Heart left ventricle (tissue), 16 donors: ENCODE results near the gene SORCS2. TPM values are rescaled to one million over a fixed set of nuclear protein-coding genes. Genes with fewer than 3 reads are reported as not detected.

Experiments used
- ATAC-seq, 4 donors: fragments of 200-7000 bp; cut with Tn5 transposase; one replicate each; pipeline ENCODE4 v1.9.1; 2020 to 2022; ENCODE audit warnings: moderate library complexity in 4 of 4, mild to moderate bottlenecking in 3 of 4, moderate number of reproducible peaks in 1 of 4
- DNase-seq, 5 donors: peaks; one replicate each; pipeline ENCODE4 v3.0.0-alpha.2; 2020
- H3K27ac ChIP-seq, 12 donors: fragments of 200-600 bp; sonication (generic) in 4 of 12; one replicate each; pipeline versions ENCODE4 v1.5.0 to v1.8.0; 2016 to 2022; ENCODE audit warnings: mild to moderate bottlenecking in 2 of 12
- H3K27me3 ChIP-seq, 9 donors: fragments of 200-600 bp; sonication (generic) in 2 of 9; one replicate each; pipeline versions ENCODE4 v1.5.1 to v1.8.0; 2016 to 2022; ENCODE audit warnings: mild to moderate bottlenecking in 3 of 9
- H3K36me3 ChIP-seq, 9 donors: fragments of 200-600 bp; sonication (generic) in 2 of 9; one replicate each; pipeline versions ENCODE4 v1.5.0 to v1.8.0; 2018 to 2022; ENCODE audit warnings: mild to moderate bottlenecking in 2 of 9
- H3K4me1 ChIP-seq, 12 donors: fragments of 200-600 bp; sonication (generic) in 4 of 12; one replicate each; pipeline versions ENCODE4 v1.5.0 to v1.8.0; 2016 to 2022; ENCODE audit warnings: mild to moderate bottlenecking in 3 of 12
- H3K4me3 ChIP-seq, 12 donors: fragments of 200-600 bp; sonication (generic) in 4 of 12; one replicate each; pipeline versions ENCODE4 v1.5.0 to v1.8.0; 2017 to 2022; ENCODE audit warnings: mild to moderate bottlenecking in 9 of 12, moderate library complexity in 4 of 12
- H3K9me3 ChIP-seq, 12 donors: fragments of 200-600 bp; sonication (generic) in 4 of 12; one replicate each; pipeline versions ENCODE4 v1.5.0 to v1.8.0; 2016 to 2022; ENCODE audit warnings: mild to moderate bottlenecking in 1 of 12
- CTCF ChIP-seq, 12 donors: fragments of 200-600 bp; sonication (generic) in 4 of 12; IDR thresholded peaks; one replicate each; pipeline versions ENCODE4 v1.5.0 to v1.8.0; 2018 to 2022; ENCODE audit warnings: antibody characterized with exemption in 12 of 12, mild to moderate bottlenecking in 5 of 12
- POLR2A ChIP-seq, 2 donors: fragments of 450-650 bp; IDR thresholded peaks; one replicate each; pipeline ENCODE4 v1.6.1; 2017; ENCODE audit warnings: antibody characterized with exemption in 2 of 2, mild to moderate bottlenecking in 2 of 2, moderate library complexity in 2 of 2
- WGBS, 4 donors: extraction: QIAGEN DNeasy Blood & Tissue Kit in 2 of 4; methylation state at CpG; one replicate each; pipeline versions ENCODE4 v1.1.5 to v1.1.7; 2013 to 2018; 5-methylcytosine and 5-hydroxymethylcytosine counted together
- intact Hi-C, 10 donors: fragments of 100-400 bp; cut with DNase I; formaldehyde crosslinking; loops; one replicate each; pipeline versions ENCODE4 v1.11.1 to v1.14.2; 2022
- polyA plus RNA-seq, 2 donors: library from polyadenylated mRNA; stranded (reverse); fragments of 200-250 nt; gene quantifications; one replicate each; pipeline ENCODE4 v1.2.3, GENCODE V29; 2013
- total RNA-seq, 9 donors: library from RNA; depleted of rRNA in 2 of 9; stranded (reverse); fragments of >200 nt in 2 of 9; fragmentation: NEBNext Ultra II Directional in 3 of 9; extraction: Animal tissue kit (Norgen Biotek cat#: 25700) in 3 of 9; gene quantifications; one replicate each; pipeline versions ENCODE4 v1.1.0 to v1.2.4, GENCODE V29; 2016 to 2023
- donor health status: ischemic (EF 13 %, LVEDD 7.1; RV severe dilation, severe dysfunction).
- donor health status: healthy with polysubstance abuse.
- donor health status: DM: no; HTN: yes; CAD: no.
- donor health status: DM: no; HTN: no; CAD: no.
- donor health status: ischemic (EF 25% LVEDD 6.9; RV normal size, moderate dysfunction).
- donor health status: ischemic (EF 25% LVEDD 5.7; RV mildly dilated, moderate dysfunction).
- donor health status: healthy.
- donor health status: DM: yes; HTN: yes; CAD: no.
- donor health status: ischemic (EF 35%, LVEDD 5.7; RV mildly dilated, moderate dysfunction).
- donor health status: nonischemic (EF 11% LVEDD 7.7; RV severe dilation, severe dysfunction).
- donor health status: DM: yes; HTN: yes; CAD: no.
- donor health status: PGD.
- donor health status: ischemic (EF 29% LVEDD 5.4; RV normal size, mild dysfunction).
- donor health status: nonischemic (EF 23%, LVEDD 6.1; RV moderate dilation, normal function).

Gene SORCS2
- total and polyA plus RNA-seq, 11 donors: 0.28 to 5.5 (median 2.4) TPM

- ATAC-seq: no peak
- intact Hi-C loops: loop anchor here in 4 of 10 donors (2.0 to 10.0 kb wide), 3 partner anchors 419 to 531 kb away; partner anchors contain the start of gene SORCS2 (in 2 of the 4)
- DNase-seq: no peak
- H3K27ac ChIP-seq: no peak overlapping the region
- no peaks in the 10 kb centered on the region for H3K36me3 ChIP-seq
- peaks cover 0 to 6% (median under 1%) of the 10 kb centered on the region in 12 donors for H3K4me1 ChIP-seq
- H3K4me3 ChIP-seq: no peak overlapping the region
- H3K9me3 ChIP-seq: no peaks in the 10 kb centered on the region
- TF ChIP-seq POLR2A (IDR thresholded peaks at IDR 0.05): no peak
- TF ChIP-seq CTCF (IDR thresholded peaks at IDR 0.05): no peak
- peaks cover 0 to 13% (median 0%) of the 10 kb centered on the region in 9 donors for H3K27me3 ChIP-seq
- WGBS, 4 donors: 95 to 97% (median 96%) methylated on average over 11 to 16 of the region's 16 CpGs
Measured at GRCh38 chr4:7723625-7724024, 531.3 kb downstream of the SORCS2 start.

DNA sequence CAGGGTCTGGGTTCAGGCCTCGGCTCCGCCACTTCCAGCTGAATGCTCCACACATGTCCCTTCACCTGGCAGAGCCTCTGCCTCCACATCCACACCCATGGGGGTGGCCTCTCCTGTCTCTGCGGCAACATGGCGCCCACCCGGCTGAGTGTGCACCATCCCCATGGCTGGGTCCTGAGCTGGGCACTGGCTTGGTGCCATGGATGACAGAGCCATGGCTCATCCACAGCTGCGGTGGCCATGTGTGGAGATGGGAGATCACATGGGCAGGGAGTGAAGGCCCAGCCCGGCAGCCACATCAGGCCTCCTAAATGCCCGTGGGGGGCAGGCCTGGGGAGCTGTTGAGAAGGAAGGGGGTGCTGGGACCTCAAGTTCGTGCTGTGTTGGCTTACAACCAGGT, 533.6 kb downstream of the SORCS2 start:
- Histone ChIP-seq H3K9me3 (no peaks in the 10 kb centered on the region), H3K4me3 (no peak overlapping the region), H3K27me3 (peaks cover 0 to under 1% (median 0%) of the 10 kb centered on the region in 9 donors), H3K36me3 (no peaks in the 10 kb centered on the region), H3K4me1 (no peaks in the 10 kb centered on the region), H3K27ac (no peak overlapping the region)
- WGBS, 4 donors: 81 to 92% (median 87%) methylated on average over 5 to 9 of the region's 9 CpGs
- peak in 1 of 5 donors; percentile 49 for DNase-seq
- intact Hi-C loops: loop anchor here in 2 of 10 donors (10.0 kb wide), 1 partner anchor 421 kb away; no protein-coding TSS in a partner anchor
- TF ChIP-seq CTCF (IDR thresholded peaks at IDR 0.05) (no peak), POLR2A (IDR thresholded peaks at IDR 0.05) (no peak)
- no peak for ATAC-seq

DNA sequence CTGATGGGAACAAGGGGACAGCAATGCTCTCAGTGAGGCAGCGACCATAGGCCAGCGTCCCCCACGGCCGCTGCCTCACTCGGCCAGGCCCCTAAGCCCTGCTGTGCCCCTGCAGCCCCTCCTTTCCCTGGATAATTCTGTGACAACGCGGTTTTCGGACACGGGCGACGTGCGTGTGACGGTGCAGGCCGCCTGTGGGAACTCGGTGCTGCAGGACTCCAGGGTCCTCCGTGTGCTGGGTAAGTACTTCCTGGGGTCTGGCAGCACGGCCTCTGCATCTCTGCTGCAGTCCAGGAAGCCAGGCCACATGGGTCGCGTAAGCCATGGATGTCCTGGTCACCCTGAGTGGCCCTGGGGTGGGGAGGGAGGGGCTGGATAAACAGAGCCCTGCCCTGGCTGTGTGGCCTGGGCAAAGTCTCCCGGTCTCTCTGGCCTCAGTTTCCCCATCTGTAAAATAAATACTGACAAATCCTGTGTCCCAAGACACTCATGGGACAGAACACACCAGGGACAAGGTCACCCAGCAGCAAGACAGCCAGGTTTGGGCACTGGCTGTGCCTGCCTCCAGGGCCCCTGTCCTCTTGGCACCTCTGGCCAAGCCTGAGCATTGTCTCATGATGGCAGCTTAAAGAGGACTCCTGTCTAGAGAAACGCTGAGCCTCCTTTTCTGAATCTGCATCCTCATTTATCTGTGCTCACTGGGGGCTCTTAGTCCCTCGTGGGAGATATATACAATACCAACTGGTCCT, 534.5 kb downstream of the SORCS2 start:
- intact Hi-C loops: loop anchor here in 2 of 10 donors (10.0 kb wide), 1 partner anchor 422 kb away; no protein-coding TSS in a partner anchor
- DNase-seq (peak in 1 of 5 donors; percentile 35), ATAC-seq (no peak)
- Histone ChIP-seq H3K27ac (no peak overlapping the region), H3K27me3 (no peaks in the 10 kb centered on the region), H3K36me3 (no peaks in the 10 kb centered on the region), H3K4me1 (no peaks in the 10 kb centered on the region), H3K4me3 (no peak overlapping the region), H3K9me3 (no peaks in the 10 kb centered on the region)
- 82 to 87% (median 85%) methylated on average over 21 to 22 of the region's 22 CpGs for WGBS, 4 donors
- TF ChIP-seq CTCF (IDR thresholded peaks at IDR 0.05) (no peak), POLR2A (IDR thresholded peaks at IDR 0.05) (no peak)

DNA sequence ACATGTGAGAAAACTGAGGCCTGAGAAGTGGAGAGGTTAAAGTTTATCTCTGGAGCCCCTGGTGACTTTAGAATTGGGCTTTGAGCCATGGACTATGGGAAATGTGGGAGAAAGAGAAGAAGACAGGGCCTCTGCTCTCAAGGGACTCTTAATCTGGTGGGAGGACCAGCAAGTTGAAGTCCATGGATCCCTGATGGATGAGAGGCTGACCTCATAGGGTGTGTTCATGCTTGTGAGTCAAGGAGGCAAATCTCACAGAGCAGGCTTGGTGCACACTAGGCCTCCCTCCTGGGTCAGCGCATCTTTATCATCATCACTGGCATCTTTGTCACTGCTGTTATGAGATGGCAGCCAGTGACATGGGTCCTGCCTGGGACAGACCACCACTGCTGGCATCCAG, 535.4 kb downstream of the SORCS2 start:
- Histone ChIP-seq H3K36me3 (no peaks in the 10 kb centered on the region), H3K4me1 (no peaks in the 10 kb centered on the region), H3K27me3 (no peaks in the 10 kb centered on the region), H3K9me3 (no peaks in the 10 kb centered on the region), H3K27ac (no peak overlapping the region), H3K4me3 (no peak overlapping the region)
- no peak for ATAC-seq
- WGBS, 4 donors: 88 to 100% (median 99%) methylated on average over 1 of the region's 1 CpG
- intact Hi-C loops: loop anchor here in 2 of 10 donors (10.0 kb wide), 1 partner anchor 423 kb away; no protein-coding TSS in a partner anchor
- no peak for TF ChIP-seq CTCF (IDR thresholded peaks at IDR 0.05)
- TF ChIP-seq POLR2A (IDR thresholded peaks at IDR 0.05): no peak
- no peak for DNase-seq
